Neutrophil (primary cell): ENCODE measurements around the gene DEPDC7.
"Not testable (repeated sequence)": the region's sequence is repeated elsewhere in the genome, so short reads cannot be mapped to it uniquely, and the experiment has no call there.

Source experiments
- H3K27ac ChIP-seq: fragments of 200-600 bp; sonication (generic); 2 replicates; pipeline ENCODE4 v1.5.1; 2016; ENCODE audit warnings: mild to moderate bottlenecking, moderate library complexity
- H3K27me3 ChIP-seq: fragments of 200-600 bp; sonication (generic); 2 replicates; pipeline ENCODE4 v1.6.0; 2016; ENCODE audit warnings: mild to moderate bottlenecking
- H3K36me3 ChIP-seq: fragments of 200-600 bp; sonication (generic); 2 replicates; pipeline ENCODE4 v1.5.1; 2017
- H3K4me1 ChIP-seq, 2 experiments: fragments of 200-600 bp in 1 of 2; sonication (generic) in 1 of 2; 1 replicate in 1 of 2; 2 replicates in 1 of 2; pipeline versions ENCODE4 v1.5.1 to v1.6.1; 2013 to 2016; ENCODE audit warnings: low read depth in 1 of 2, low read length in 1 of 2, mild to moderate bottlenecking in 1 of 2, moderate library complexity in 1 of 2; ENCODE audit not compliant: control insufficient read depth in 1 of 2, insufficient read depth in 1 of 2
- H3K4me3 ChIP-seq, 2 experiments: fragments of 200-600 bp in 1 of 2; sonication (generic) in 1 of 2; 1 replicate in 1 of 2; 2 replicates in 1 of 2; pipeline ENCODE4 v1.5.1; 2013 to 2016; ENCODE audit warnings: low read depth in 1 of 2, low read length in 1 of 2, mild to moderate bottlenecking in 1 of 2, moderate library complexity in 1 of 2
- H3K9me3 ChIP-seq: fragments of 200-600 bp; sonication (generic); 2 replicates; pipeline ENCODE4 v1.5.1; 2016
- TF ChIP-seq, protein P1 (sequence below): fragments of 200-600 bp; sonication (generic); IDR thresholded peaks from 2 replicates; pipeline ENCODE4 v1.5.1; 2016; ENCODE audit warnings: antibody characterized with exemption

Gene DEPDC7

GRCh38 chr11:33025339-33025722, 9.7 kb downstream of the DEPDC7 start:
- no peaks in the 10 kb centered on the region for H3K9me3 ChIP-seq
- H3K4me3 ChIP-seq, result no peak overlapping the region
- H3K27ac ChIP-seq, result no peak overlapping the region
- H3K27me3 ChIP-seq, result no peaks in the 10 kb centered on the region
- H3K4me1 ChIP-seq, result no peaks in the 10 kb centered on the region
- H3K36me3 ChIP-seq, result no peaks in the 10 kb centered on the region
- TF ChIP-seq, protein P1, sequence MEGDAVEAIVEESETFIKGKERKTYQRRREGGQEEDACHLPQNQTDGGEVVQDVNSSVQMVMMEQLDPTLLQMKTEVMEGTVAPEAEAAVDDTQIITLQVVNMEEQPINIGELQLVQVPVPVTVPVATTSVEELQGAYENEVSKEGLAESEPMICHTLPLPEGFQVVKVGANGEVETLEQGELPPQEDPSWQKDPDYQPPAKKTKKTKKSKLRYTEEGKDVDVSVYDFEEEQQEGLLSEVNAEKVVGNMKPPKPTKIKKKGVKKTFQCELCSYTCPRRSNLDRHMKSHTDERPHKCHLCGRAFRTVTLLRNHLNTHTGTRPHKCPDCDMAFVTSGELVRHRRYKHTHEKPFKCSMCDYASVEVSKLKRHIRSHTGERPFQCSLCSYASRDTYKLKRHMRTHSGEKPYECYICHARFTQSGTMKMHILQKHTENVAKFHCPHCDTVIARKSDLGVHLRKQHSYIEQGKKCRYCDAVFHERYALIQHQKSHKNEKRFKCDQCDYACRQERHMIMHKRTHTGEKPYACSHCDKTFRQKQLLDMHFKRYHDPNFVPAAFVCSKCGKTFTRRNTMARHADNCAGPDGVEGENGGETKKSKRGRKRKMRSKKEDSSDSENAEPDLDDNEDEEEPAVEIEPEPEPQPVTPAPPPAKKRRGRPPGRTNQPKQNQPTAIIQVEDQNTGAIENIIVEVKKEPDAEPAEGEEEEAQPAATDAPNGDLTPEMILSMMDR, result no peak

DNA sequence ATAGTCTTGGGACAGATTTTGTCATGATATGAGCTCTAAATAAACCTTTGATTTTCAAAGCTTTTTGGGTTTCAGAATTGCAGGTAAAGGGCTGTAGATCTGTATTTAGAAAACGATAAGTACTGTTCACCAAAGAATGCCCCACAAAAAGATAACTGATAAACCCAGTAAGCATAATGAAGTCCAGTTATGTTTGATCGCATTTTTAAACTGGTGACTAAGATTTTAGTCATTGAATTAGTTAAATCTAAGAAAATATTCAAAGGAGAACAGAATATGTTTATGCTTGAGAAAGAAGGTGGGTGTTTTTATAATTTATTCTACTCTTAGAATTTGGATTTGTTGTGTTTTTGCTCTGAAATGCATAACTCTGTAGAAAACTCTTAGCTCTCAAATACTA, 11.6 kb downstream of the DEPDC7 start:
- Histone ChIP-seq H3K27ac (no peak overlapping the region), H3K9me3 (no peaks in the 10 kb centered on the region), H3K36me3 (no peaks in the 10 kb centered on the region), H3K27me3 (no peaks in the 10 kb centered on the region), H3K4me1 (no peaks in the 10 kb centered on the region), H3K4me3 (no peak overlapping the region)
- TF ChIP-seq, protein P1, result no peak

- H3K36me3 ChIP-seq, result no peaks in the 10 kb centered on the region
- H3K4me1 ChIP-seq, result no peaks in the 10 kb centered on the region
- no peaks in the 10 kb centered on the region for H3K9me3 ChIP-seq
- TF ChIP-seq, protein P1, result no peak
- H3K27me3 ChIP-seq, result no peaks in the 10 kb centered on the region
- no peak overlapping the region for H3K27ac ChIP-seq
- no peak overlapping the region for H3K4me3 ChIP-seq
Observed at GRCh38 chr11:33027846-33028536, 12.3 kb downstream of the DEPDC7 start.

- no peaks in the 10 kb centered on the region for H3K36me3 ChIP-seq
- no peak overlapping the region for H3K27ac ChIP-seq
- no peaks in the 10 kb centered on the region for H3K27me3 ChIP-seq
- TF ChIP-seq, protein P1, result no peak
- H3K9me3 ChIP-seq, result no peaks in the 10 kb centered on the region
- H3K4me3 ChIP-seq, result no peak overlapping the region
- H3K4me1 ChIP-seq, result no peaks in the 10 kb centered on the region
Observed at GRCh38 chr11:33028537-33028914, 12.8 kb downstream of the DEPDC7 start.

DNA sequence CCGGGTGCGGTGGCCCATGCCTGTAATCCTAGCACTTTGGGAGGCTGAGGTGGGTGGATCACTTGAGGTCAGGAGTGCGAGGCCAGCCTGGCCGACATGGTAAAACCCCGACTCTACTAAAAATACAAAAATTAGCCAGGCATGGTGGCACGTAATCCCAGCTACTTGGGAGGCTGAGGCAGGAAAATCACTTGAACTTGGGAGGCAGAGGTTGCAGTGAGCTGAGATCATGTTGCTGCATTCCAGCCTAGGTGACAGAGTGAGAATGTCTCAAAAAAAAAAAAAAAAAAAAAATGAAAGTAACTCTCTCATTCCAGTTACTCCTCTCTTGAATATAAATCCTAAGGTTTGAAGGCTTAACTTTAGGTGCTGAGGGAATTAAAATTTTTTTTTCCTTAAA, 13.5 kb downstream of the DEPDC7 start:
- H3K4me3 ChIP-seq, H3K27ac ChIP-seq, H3K36me3 ChIP-seq: not testable (repeated sequence)

DNA sequence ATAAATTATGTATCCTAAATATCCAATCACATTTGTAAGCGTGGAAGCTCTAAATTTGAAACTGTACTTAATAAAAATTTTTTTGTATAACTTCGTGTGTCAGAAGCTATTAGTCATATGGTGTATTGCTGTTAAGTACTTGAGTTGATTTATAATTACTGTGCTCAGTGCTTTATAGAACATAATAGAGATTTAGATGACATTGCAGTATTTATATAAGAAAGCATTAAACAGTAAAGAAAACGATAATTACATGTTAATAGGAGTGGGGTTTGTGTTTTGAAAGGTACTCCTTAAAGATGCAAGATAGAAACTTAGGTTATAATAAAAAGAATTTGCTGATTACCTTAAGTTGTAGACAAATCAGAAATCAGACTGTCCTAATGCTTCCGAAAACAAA, 17.8 kb downstream of the DEPDC7 start:
- no peaks in the 10 kb centered on the region for H3K9me3 ChIP-seq
- TF ChIP-seq, protein P1, result no peak
- no peak overlapping the region for H3K4me3 ChIP-seq
- H3K36me3 ChIP-seq, result no peaks in the 10 kb centered on the region
- no peaks in the 10 kb centered on the region for H3K27me3 ChIP-seq
- no peak overlapping the region for H3K27ac ChIP-seq
- peaks cover 0 to under 1% of the 10 kb centered on the region in 2 experiments for H3K4me1 ChIP-seq

More for the DNA sequence above, 13.5 kb downstream of the DEPDC7 start:
- not testable (repeated sequence) for H3K9me3 ChIP-seq, H3K27me3 ChIP-seq, H3K4me1 ChIP-seq
